Ectodermal cell (in vitro differentiated cells): ENCODE data around the gene FAM111A. TPM values are rescaled to one million over a fixed set of nuclear protein-coding genes. Genes with fewer than 3 reads are reported as not detected.
"Not testable (repeated sequence)": the region's sequence is repeated elsewhere in the genome, so short reads cannot be mapped to it uniquely, and the experiment has no call there.

Experiments used
- H3K27ac ChIP-seq: 2 replicates; pipeline ENCODE4 v1.7.0; 2013; ENCODE audit warnings: mild to moderate bottlenecking, low read depth, low read length; ENCODE audit not compliant: insufficient read depth, poor library complexity, severe bottlenecking
- H3K27me3 ChIP-seq: 2 replicates; pipeline ENCODE4 v1.7.0; 2013; ENCODE audit warnings: mild to moderate bottlenecking, low read length; ENCODE audit not compliant: insufficient read depth, control insufficient read depth, poor library complexity, severe bottlenecking
- H3K36me3 ChIP-seq: one replicate; pipeline ENCODE4 v1.7.0; 2013; ENCODE audit warnings: low read length; ENCODE audit not compliant: control insufficient read depth, insufficient read depth
- H3K4me1 ChIP-seq: one replicate; pipeline ENCODE4 v1.7.0; 2013; ENCODE audit warnings: low read length; ENCODE audit not compliant: control insufficient read depth, insufficient read depth
- H3K4me3 ChIP-seq: 2 replicates; pipeline ENCODE4 v1.7.0; 2013; ENCODE audit warnings: low read depth, low read length, control low read depth; ENCODE audit not compliant: insufficient read depth
- H3K9me3 ChIP-seq: 2 replicates; pipeline ENCODE4 v1.7.0; 2013; ENCODE audit warnings: mild to moderate bottlenecking, low read length, moderate library complexity; ENCODE audit not compliant: control insufficient read depth
- WGBS, 2 experiments: methylation state at CpG; one replicate each; pipeline ENCODE4 v1.1.7; 2013; ENCODE audit warnings: missing lambda C conversion rate in 2 of 2; 5-methylcytosine and 5-hydroxymethylcytosine counted together
- polyA plus RNA-seq, 4 experiments: library from polyadenylated mRNA; stranded (reverse); fragments of 50-300 nt; gene quantifications; one replicate each; pipeline ENCODE4 v1.2.3, GENCODE V29; 2013

The FAM111A gene
- polyA plus RNA-seq (2013, experiment 1 of 4): 21.3 TPM
- 19.5 TPM for polyA plus RNA-seq (2013, experiment 2 of 4)
- polyA plus RNA-seq (2013, experiment 3 of 4): 15.6 TPM
- 16.6 TPM for polyA plus RNA-seq (2013, experiment 4 of 4)

DNA sequence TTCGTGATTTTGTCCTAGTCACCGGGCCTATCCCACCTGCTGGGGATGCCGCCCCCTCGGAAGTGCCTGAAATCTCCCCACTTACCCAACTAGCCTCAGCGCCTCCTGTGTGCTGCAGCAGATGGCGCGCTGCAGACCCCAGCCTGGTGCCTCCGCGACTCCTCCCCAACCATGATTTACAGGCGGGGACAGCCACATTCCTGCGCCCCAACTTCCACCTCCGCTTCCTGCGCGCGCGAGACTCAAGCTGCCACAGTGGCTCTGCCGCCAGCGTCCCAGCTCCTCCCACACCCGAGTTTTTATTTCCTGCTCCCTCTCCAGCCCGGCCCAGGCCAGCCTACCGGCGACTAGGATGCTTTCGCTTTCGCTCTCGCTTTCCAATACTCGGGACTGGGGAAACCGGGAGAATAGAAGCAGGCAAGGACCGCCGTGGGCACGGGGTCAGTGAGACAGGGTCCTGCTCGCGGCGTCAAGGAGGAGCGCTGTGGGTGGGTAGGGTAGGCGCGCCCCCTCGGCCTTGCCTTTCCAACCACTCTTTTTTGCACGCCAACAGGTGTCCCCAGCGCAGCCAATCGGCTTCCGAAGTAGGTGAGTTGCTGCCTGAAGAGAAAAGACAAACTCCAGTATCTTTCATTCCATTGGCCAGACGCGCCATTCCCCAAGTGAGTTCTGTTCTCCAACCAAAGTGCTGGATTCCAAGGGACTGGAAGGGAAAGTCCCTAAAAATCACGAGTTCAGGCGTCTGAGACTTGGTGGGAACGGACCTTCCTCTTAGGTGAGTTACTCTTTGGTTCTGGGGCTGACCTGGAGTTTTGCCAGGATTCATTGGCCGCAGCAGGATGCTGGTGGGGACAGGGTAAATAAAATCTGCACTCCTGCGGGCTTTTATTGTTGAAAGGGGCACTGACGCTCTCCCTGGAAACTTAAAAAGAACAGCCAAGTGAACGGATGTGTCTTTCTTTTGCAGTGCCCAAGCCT, at the start of gene FAM111A:
Gene FAM111A, plus strand, starts transcription at position 327 of the 978 bp plus-strand sequence. CDS start 6,017 bp downstream, outside the sequence.
- H3K4me3 ChIP-seq: peak within 1 kb of the TSS; percentile 71
- H3K4me1 ChIP-seq: peaks cover 5% of the 10 kb centered on the region
- peak within 1 kb of the TSS; percentile 61 for H3K27ac ChIP-seq
- no peaks in the 10 kb centered on the region for H3K9me3 ChIP-seq
- peaks cover 19% of the 10 kb centered on the region for H3K27me3 ChIP-seq
- WGBS, 2 experiments: 2% methylated on average over 50 of the region's 50 CpGs
- no peaks in the 10 kb centered on the region for H3K36me3 ChIP-seq

DNA sequence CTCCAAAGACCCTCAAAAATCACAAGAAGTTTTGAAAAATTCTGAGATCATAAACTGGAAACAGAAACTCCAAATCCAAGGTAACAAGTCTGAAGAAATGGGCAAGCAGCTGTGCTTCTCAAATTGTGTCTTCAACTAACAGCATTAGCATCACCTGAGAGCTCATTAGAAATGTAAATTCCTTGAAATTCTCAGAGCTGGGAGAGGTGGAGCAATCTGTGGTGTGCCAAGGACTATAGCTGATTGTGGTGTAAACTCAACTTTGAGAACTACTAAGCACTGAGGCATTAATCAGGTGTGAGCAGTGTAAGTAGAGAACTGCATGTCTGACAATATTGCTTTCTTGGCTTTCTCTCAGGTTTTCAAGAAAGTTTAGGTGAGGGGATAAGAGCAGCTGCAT, 49.1 kb upstream of the FAM111A start:
- H3K4me3 ChIP-seq, H3K9me3 ChIP-seq, H3K36me3 ChIP-seq, H3K27me3 ChIP-seq, H3K27ac ChIP-seq, H3K4me1 ChIP-seq: not testable (repeated sequence)

GRCh38 chr11:59095225-59095624, 47.4 kb upstream of the FAM111A start:
- WGBS, 2 experiments: 79 to 90% methylated on average over 1 of the region's 1 CpG
- not testable (repeated sequence) for H3K36me3 ChIP-seq, H3K27ac ChIP-seq, H3K27me3 ChIP-seq, H3K4me3 ChIP-seq, H3K9me3 ChIP-seq, H3K4me1 ChIP-seq

GRCh38 chr11:59095972-59096575, 46.6 kb upstream of the FAM111A start:
- H3K4me1 ChIP-seq, H3K9me3 ChIP-seq, H3K4me3 ChIP-seq, H3K27ac ChIP-seq, H3K36me3 ChIP-seq, H3K27me3 ChIP-seq: not testable (repeated sequence)
- 95 to 96% methylated on average over 4 of the region's 5 CpGs for WGBS, 2 experiments

DNA sequence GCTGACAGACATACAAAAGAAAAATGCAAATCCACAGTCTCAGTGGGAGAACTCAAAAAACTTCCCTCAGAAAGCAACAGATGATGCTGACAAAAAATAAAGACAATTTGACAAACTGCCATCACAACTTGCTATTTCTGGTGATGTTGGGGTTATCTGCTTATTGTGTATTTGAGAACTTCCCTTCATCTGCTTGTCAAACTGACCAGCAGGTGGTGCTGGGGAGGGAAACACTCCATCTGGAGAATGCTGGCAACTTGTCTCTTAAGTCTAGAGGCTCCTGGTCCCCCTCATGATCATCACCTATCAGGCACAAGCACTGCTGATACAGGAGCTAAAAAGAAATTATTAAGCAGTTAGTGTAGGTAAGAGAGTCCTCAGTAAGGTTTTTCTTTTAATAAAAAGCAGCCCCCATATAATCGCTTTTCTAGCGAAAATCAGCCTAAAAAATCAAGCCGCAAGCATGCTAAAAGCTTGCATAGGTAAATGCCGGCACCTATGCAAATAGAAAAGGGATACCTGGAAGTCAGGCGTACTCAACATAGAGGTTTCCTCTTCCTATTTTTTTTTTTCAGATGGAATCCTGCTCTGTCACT, 45.4 kb upstream of the FAM111A start:
- 91 to 93% methylated on average over 5 of the region's 5 CpGs for WGBS, 2 experiments
- no peaks in the 10 kb centered on the region for H3K9me3 ChIP-seq
- no peak overlapping the region for H3K4me3 ChIP-seq
- no peaks in the 10 kb centered on the region for H3K27me3 ChIP-seq
- H3K27ac ChIP-seq: no peak overlapping the region
- H3K36me3 ChIP-seq: no peaks in the 10 kb centered on the region
- no peaks in the 10 kb centered on the region for H3K4me1 ChIP-seq

DNA sequence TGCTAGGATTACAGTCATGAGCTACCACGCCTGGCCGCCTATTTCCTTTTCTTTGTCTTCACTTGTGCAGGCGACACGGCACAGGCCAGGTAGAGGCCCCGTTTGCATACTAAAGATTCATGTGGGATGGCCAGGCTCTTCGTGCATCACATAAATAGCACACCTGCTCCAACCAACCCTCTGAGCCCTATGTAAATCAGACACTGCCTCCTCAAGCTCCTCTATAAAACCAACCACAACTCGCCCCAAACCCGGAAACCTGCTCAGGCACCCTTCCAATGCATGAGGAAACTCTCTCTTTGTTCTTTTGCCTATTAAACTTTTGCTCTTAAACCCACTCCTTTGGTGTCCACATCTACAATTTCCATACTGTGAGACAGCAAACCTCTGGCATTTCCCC, 44.7 kb upstream of the FAM111A start:
- H3K4me3 ChIP-seq, H3K36me3 ChIP-seq, H3K9me3 ChIP-seq, H3K27me3 ChIP-seq, H3K4me1 ChIP-seq, H3K27ac ChIP-seq: not testable (repeated sequence)
- 88 to 91% methylated on average over 8 of the region's 8 CpGs for WGBS, 2 experiments

- Histone ChIP-seq H3K36me3 (no peaks in the 10 kb centered on the region), H3K27ac (no peak overlapping the region), H3K9me3 (no peaks in the 10 kb centered on the region), H3K4me3 (peak overlapping the region; percentile 16), H3K27me3 (peaks cover 3% of the 10 kb centered on the region), H3K4me1 (no peaks in the 10 kb centered on the region)
- 36 to 45% methylated on average over 23 of the region's 23 CpGs for WGBS, 2 experiments
Observed at GRCh38 chr11:59102259-59102765, 40.3 kb upstream of the FAM111A start.

GRCh38 chr11:59106363-59107336, 36.0 kb upstream of the FAM111A start, which contains the start of gene FAM111B:
Gene FAM111B (plus strand): TSS chr11:59107237. CDS start chr11:59109626, 2,389 bp downstream.
- Histone ChIP-seq H3K27ac (no peak within 1 kb of the TSS), H3K9me3 (no peaks in the 10 kb centered on the region), H3K4me3 (peak within 1 kb of the TSS; percentile 47), H3K36me3 (no peaks in the 10 kb centered on the region), H3K27me3 (peaks cover 7% of the 10 kb centered on the region), H3K4me1 (no peaks in the 10 kb centered on the region)
- WGBS, 2 experiments: 1% methylated on average over 64 of the region's 64 CpGs

GRCh38 chr11:59107721-59108120, 34.9 kb upstream of the FAM111A start:
- 8 to 10% methylated on average over 9 to 10 of the region's 10 CpGs for WGBS, 2 experiments
- not testable (repeated sequence) for H3K9me3 ChIP-seq, H3K27me3 ChIP-seq, H3K4me1 ChIP-seq, H3K27ac ChIP-seq, H3K36me3 ChIP-seq
- peak overlapping the region; percentile 47 for H3K4me3 ChIP-seq
